Osteoblast (primary cell): ENCODE data around the gene TBC1D9. TPM values are rescaled to one million over a fixed set of nuclear protein-coding genes. Genes with fewer than 3 reads are reported as not detected.

Experiments used
- DNase-seq: peaks from one replicate; pipeline ENCODE4 v3.0.0; 2011; ENCODE audit warnings: low spot score, mixed read lengths; ENCODE audit not compliant: insufficient read length; ENCODE audit errors: missing footprints
- H2AFZ ChIP-seq: 2 replicates; pipeline ENCODE4 v1.6.0; 2011; ENCODE audit warnings: mild to moderate bottlenecking, low read length
- H3K27ac ChIP-seq: 2 replicates; pipeline ENCODE4 v1.5.1; 2011; ENCODE audit warnings: mild to moderate bottlenecking, low read depth, low read length, moderate library complexity
- H3K27me3 ChIP-seq: 2 replicates; pipeline ENCODE4 v1.6.0; 2012; ENCODE audit warnings: mild to moderate bottlenecking, control low read depth, inconsistent platforms, low read length, moderate library complexity; ENCODE audit not compliant: insufficient read depth
- H3K36me3 ChIP-seq: 2 replicates; pipeline ENCODE4 v1.5.1; 2011; ENCODE audit warnings: mild to moderate bottlenecking, low read length, control low read depth, moderate library complexity; ENCODE audit not compliant: insufficient read depth
- H3K4me1 ChIP-seq: 2 replicates; pipeline ENCODE4 v1.5.1; 2011; ENCODE audit warnings: mild to moderate bottlenecking, low read length, control low read depth, moderate library complexity; ENCODE audit not compliant: insufficient read depth
- H3K4me2 ChIP-seq: 2 replicates; pipeline ENCODE4 v1.6.0; 2011; ENCODE audit warnings: mild to moderate bottlenecking, low read length; ENCODE audit not compliant: insufficient read depth
- H3K4me3 ChIP-seq: fragments of 200-600 bp; sonication (generic); 3 replicates; pipeline ENCODE4 v1.5.1; 2012; ENCODE audit warnings: mild to moderate bottlenecking, low read length, inconsistent platforms; ENCODE audit not compliant: insufficient read depth
- H3K79me2 ChIP-seq: 2 replicates; pipeline ENCODE4 v1.6.0; 2012; ENCODE audit warnings: mild to moderate bottlenecking, low read length, control low read depth, inconsistent platforms; ENCODE audit not compliant: insufficient read depth
- H3K9me3 ChIP-seq: 2 replicates; pipeline ENCODE4 v1.5.1; 2011; ENCODE audit warnings: low read depth, low read length, control low read depth
- H4K20me1 ChIP-seq: 2 replicates; pipeline ENCODE4 v1.6.0; 2012; ENCODE audit warnings: mild to moderate bottlenecking, low read length, control low read depth; ENCODE audit not compliant: insufficient read depth
- CTCF ChIP-seq: IDR thresholded peaks from 2 replicates; pipeline ENCODE4 v1.5.1; 2011; ENCODE audit warnings: mild to moderate bottlenecking, low read depth, low read length, moderate library complexity; ENCODE audit errors: extremely low read depth
- total RNA-seq: library from RNA; depleted of rRNA; stranded (reverse); fragments of >200 nt; gene quantifications from 2 replicates; pipeline ENCODE4 v1.2.3, GENCODE V29; 2012

The TBC1D9 gene
- total RNA-seq, 1 donor: 19.5 TPM

- Histone ChIP-seq H3K79me2 (no peaks in the 10 kb centered on the region), H4K20me1 (no peaks in the 10 kb centered on the region), H3K9me3 (no peaks in the 10 kb centered on the region), H3K4me1 (no peaks in the 10 kb centered on the region), H3K27me3 (no peaks in the 10 kb centered on the region), H3K27ac (no peak overlapping the region), H2AFZ (no peak overlapping the region), H3K4me2 (no peak overlapping the region), H3K36me3 (no peaks in the 10 kb centered on the region), H3K4me3 (no peak overlapping the region)
- TF ChIP-seq CTCF: no peak
- DNase-seq: no peak
Observed at GRCh38 chr4:140799686-140800225, 43.6 kb upstream of the TBC1D9 start.

DNA sequence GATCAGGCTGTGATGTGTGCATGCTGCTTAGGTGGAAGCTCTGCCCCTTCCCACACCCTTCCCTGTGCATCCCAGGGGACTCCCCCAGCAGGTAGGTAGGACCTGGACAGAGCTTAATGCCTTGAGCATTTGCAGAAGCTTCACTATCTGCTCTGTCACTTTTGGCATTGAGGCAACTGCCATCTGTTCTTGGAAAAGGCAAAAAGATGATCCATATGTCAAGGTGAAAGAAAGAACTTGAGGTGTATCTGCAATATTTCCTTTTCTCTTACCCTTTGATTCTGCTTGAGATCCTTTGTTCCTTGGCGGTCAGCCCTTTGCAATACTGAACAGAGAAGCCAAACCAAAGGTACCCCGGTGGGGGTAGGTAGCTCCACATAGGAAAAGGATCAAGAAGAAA lies 37.1 kb upstream of the TBC1D9 start:
- Histone ChIP-seq H3K27me3 (peaks cover 10% of the 10 kb centered on the region), H3K4me1 (no peaks in the 10 kb centered on the region), H3K79me2 (no peaks in the 10 kb centered on the region), H2AFZ (no peak overlapping the region), H4K20me1 (no peaks in the 10 kb centered on the region), H3K4me3 (no peak overlapping the region), H3K4me2 (no peak overlapping the region), H3K9me3 (no peaks in the 10 kb centered on the region), H3K36me3 (no peaks in the 10 kb centered on the region), H3K27ac (no peak overlapping the region)
- no peak for DNase-seq
- no peak for TF ChIP-seq CTCF

DNA sequence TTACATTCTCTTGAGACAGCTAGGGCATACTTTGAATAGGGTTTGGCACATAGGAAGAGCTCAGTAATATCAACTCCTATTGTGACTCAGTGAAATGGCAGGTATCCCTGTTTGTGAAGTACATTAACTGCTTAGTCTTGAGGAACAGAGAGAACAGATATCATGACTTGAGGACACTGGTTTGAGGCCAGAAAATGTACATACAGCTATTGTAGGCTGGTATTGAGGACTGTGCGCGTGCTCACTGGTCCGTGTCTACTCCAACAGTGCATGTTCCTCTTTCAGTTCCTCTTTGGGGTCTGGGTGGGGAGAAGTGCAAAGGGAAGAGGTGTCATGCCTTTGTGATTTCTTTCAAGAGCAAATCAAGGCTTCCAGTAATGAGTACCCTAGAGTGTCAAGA lies 34.6 kb upstream of the TBC1D9 start:
- no peaks in the 10 kb centered on the region for H3K79me2 ChIP-seq
- no peak overlapping the region for H3K4me3 ChIP-seq
- no peak overlapping the region for H3K4me2 ChIP-seq
- H3K9me3 ChIP-seq: no peaks in the 10 kb centered on the region
- H3K36me3 ChIP-seq: no peaks in the 10 kb centered on the region
- no peaks in the 10 kb centered on the region for H4K20me1 ChIP-seq
- TF ChIP-seq CTCF: no peak
- no peak for DNase-seq
- H2AFZ ChIP-seq: no peak overlapping the region
- H3K4me1 ChIP-seq: no peaks in the 10 kb centered on the region
- no peak overlapping the region for H3K27ac ChIP-seq
- peaks cover 10% of the 10 kb centered on the region for H3K27me3 ChIP-seq

DNA sequence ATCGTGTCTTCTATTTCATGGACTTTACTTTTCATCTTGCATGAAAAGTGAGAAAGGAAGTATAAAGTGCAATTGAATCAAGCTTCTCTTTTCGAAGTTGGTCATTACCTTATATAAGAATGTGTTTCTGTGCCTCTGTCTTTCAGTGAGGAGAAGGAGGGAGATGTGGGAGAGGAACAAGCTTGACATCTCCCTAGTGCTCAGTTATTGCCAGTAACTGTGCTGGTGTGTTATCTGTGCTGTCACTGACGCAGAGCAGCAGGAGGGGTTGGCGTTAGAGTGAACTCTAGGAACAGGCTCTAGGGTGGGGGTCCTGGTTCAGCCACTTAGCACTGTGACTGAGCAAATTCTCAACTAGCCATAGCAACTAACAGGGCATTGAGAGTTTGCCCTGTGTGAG lies 34.0 kb upstream of the TBC1D9 start:
- Histone ChIP-seq H2AFZ (no peak overlapping the region), H3K27me3 (peaks cover 10% of the 10 kb centered on the region), H4K20me1 (no peaks in the 10 kb centered on the region), H3K79me2 (no peaks in the 10 kb centered on the region), H3K9me3 (no peaks in the 10 kb centered on the region), H3K4me1 (no peaks in the 10 kb centered on the region), H3K4me3 (no peak overlapping the region), H3K4me2 (no peak overlapping the region), H3K27ac (no peak overlapping the region), H3K36me3 (no peaks in the 10 kb centered on the region)
- no peak for DNase-seq
- no peak for TF ChIP-seq CTCF
